ENCODE measurements around the gene FYCO1.
A peak's percentile ranks its signal among the peaks of the same experiment; 100 is the strongest.

Gene FYCO1

GRCh38 chr3:45981346-45982074, 14.1 kb downstream of the FYCO1 start:
- peak; percentile 47 for DNase-seq

- DNase-seq, result no peak
Observed at GRCh38 chr3:45980819-45981218, 14.8 kb downstream of the FYCO1 start.

- DNase-seq, result no peak
Observed at GRCh38 chr3:45980229-45980813, 15.3 kb downstream of the FYCO1 start.

GRCh38 chr3:45979378-45979777, 16.2 kb downstream of the FYCO1 start:
- no peak for DNase-seq

- DNase-seq, result no peak
Observed at GRCh38 chr3:45978006-45978761, 17.4 kb downstream of the FYCO1 start.

- no peak for DNase-seq
Observed at GRCh38 chr3:45976191-45977091, 19.2 kb downstream of the FYCO1 start.

- no peak for DNase-seq
Observed at GRCh38 chr3:45975686-45976085, 19.9 kb downstream of the FYCO1 start.

GRCh38 chr3:45974686-45975085, 20.9 kb downstream of the FYCO1 start:
- DNase-seq, result no peak

- peak; percentile 66 for DNase-seq
Observed at GRCh38 chr3:45972534-45973402, 22.9 kb downstream of the FYCO1 start.

GRCh38 chr3:45969953-45970352, 25.7 kb downstream of the FYCO1 start:
- DNase-seq, result no peak

GRCh38 chr3:45969116-45969515, 26.5 kb downstream of the FYCO1 start:
- DNase-seq, result no peak

- peak; percentile 11 for DNase-seq
Observed at GRCh38 chr3:45968706-45969105, 26.9 kb downstream of the FYCO1 start.

GRCh38 chr3:45968149-45968548, 27.5 kb downstream of the FYCO1 start:
- no peak for DNase-seq

GRCh38 chr3:45967724-45968123, 27.9 kb downstream of the FYCO1 start:
- DNase-seq, result no peak

GRCh38 chr3:45966950-45967640, 28.5 kb downstream of the FYCO1 start:
- no peak for DNase-seq

GRCh38 chr3:45966371-45966791, 29.2 kb downstream of the FYCO1 start:
- DNase-seq, result no peak

- no peak for DNase-seq
Observed at GRCh38 chr3:45965653-45966052, 30.0 kb downstream of the FYCO1 start.

GRCh38 chr3:45965253-45965652, 30.4 kb downstream of the FYCO1 start:
- DNase-seq, result no peak

GRCh38 chr3:45964139-45964538, 31.5 kb downstream of the FYCO1 start:
- DNase-seq, result no peak

GRCh38 chr3:45962033-45962432, 33.6 kb downstream of the FYCO1 start:
- no peak for DNase-seq

- DNase-seq, result no peak
Observed at GRCh38 chr3:45960289-45960688, 35.3 kb downstream of the FYCO1 start.

Measured in NCI-H226 (cell line).